Stimulated activated CD4-positive, alpha-beta T cell treated with anti-CD3 and anti-CD28 coated beads, TNF-alpha, amount 100 ng/mL, for 1 hour (primary cell): ENCODE measurements around the gene FAM219B.
A peak's percentile ranks its signal among the peaks of the same experiment; 100 is the strongest.
"Not testable (repeated sequence)": the region's sequence is repeated elsewhere in the genome, so short reads cannot be mapped to it uniquely, and the experiment has no call there.

Experiments
- DNase-seq, 3 donors: peaks; one replicate each; pipeline ENCODE4 v3.0.0-alpha.2; 2020; ENCODE audit warnings: low read depth in 3 of 3, low spot score in 1 of 3

FAM219B gene

GRCh38 chr15:74904190-74904805 lies 2.4 kb downstream of the FAM219B start:
- DNase-seq = no peak

- no peak for DNase-seq
These were observed 3.0 kb downstream of the FAM219B start for GRCh38 chr15:74903676-74904075.

- no peak for DNase-seq
These were observed 4.2 kb downstream of the FAM219B start for GRCh38 chr15:74902295-74903075.

- peak in 2 of 3 donors; percentile 32 to 37 for DNase-seq
These were observed 5.0 kb downstream of the FAM219B start for GRCh38 chr15:74901612-74902063.

- DNase-seq = no peak
These were observed 9.3 kb downstream of the FAM219B start for GRCh38 chr15:74897300-74897701.

- no peak for DNase-seq
These were observed 10.3 kb downstream of the FAM219B start for GRCh38 chr15:74896316-74896715.

- no peak for DNase-seq
These were observed 10.8 kb downstream of the FAM219B start for GRCh38 chr15:74895830-74896229.

GRCh38 chr15:74894383-74894782 lies 12.3 kb downstream of the FAM219B start:
- not testable (repeated sequence) for DNase-seq

GRCh38 chr15:74893627-74894026 lies 13.0 kb downstream of the FAM219B start:
- DNase-seq = no peak

GRCh38 chr15:74892931-74893330 lies 13.7 kb downstream of the FAM219B start:
- no peak for DNase-seq

GRCh38 chr15:74892313-74892712 lies 14.3 kb downstream of the FAM219B start:
- no peak for DNase-seq

GRCh38 chr15:74891469-74891868 lies 15.2 kb downstream of the FAM219B start:
- no peak for DNase-seq

GRCh38 chr15:74890665-74890960 lies 16.0 kb downstream of the FAM219B start:
- no peak for DNase-seq

- peak; percentile 42 to 76 (median 57) for DNase-seq
These were observed 16.6 kb downstream of the FAM219B start, which contains the start of gene MPI for GRCh38 chr15:74889883-74890664. Gene MPI, plus strand, starts transcription at chr15:74890042. Its CDS starts 32 bp downstream, at chr15:74890074.

- DNase-seq = no peak
These were observed 17.2 kb downstream of the FAM219B start for GRCh38 chr15:74889390-74889882.

- no peak for DNase-seq
These were observed 17.9 kb downstream of the FAM219B start for GRCh38 chr15:74888716-74889115.

- not testable (repeated sequence) for DNase-seq
These were observed 19.0 kb downstream of the FAM219B start for GRCh38 chr15:74887537-74888193.

- DNase-seq = no peak
These were observed 21.2 kb downstream of the FAM219B start for GRCh38 chr15:74885461-74885860.

GRCh38 chr15:74884428-74885223 lies 22.0 kb downstream of the FAM219B start:
- DNase-seq = no peak

- no peak for DNase-seq
These were observed 24.1 kb downstream of the FAM219B start for GRCh38 chr15:74882528-74882927.
